LHCN-M2 (cell line): ENCODE measurements around the gene SLC4A8. TPM values are rescaled to one million over a fixed set of nuclear protein-coding genes. Genes with fewer than 3 reads are reported as not detected.
"Not testable (repeated sequence)": the region's sequence is repeated elsewhere in the genome, so short reads cannot be mapped to it uniquely, and the experiment has no call there.

ENCODE experiments used
- DNase-seq: peaks from one replicate; pipeline ENCODE4 v3.0.0-alpha.2; 2012; ENCODE audit warnings: low read depth
- total RNA-seq: library from RNA; depleted of rRNA; stranded (reverse); fragments of >200 nt; gene quantifications from 2 replicates; pipeline ENCODE4 v1.2.3, GENCODE V29; 2014

SLC4A8 gene
- total RNA-seq, 1 experiment from 2014 or later = 2.7 TPM

GRCh38 chr12:51429700-51430099, 5.1 kb downstream of the SLC4A8 start:
- DNase-seq = no peak

- no peak for DNase-seq
Observed at GRCh38 chr12:51430196-51430895, 5.7 kb downstream of the SLC4A8 start.

GRCh38 chr12:51432921-51433320, 8.3 kb downstream of the SLC4A8 start:
- no peak for DNase-seq

GRCh38 chr12:51434305-51434704, 9.7 kb downstream of the SLC4A8 start:
- DNase-seq = no peak

- no peak for DNase-seq
Observed at GRCh38 chr12:51437431-51437830, 12.8 kb downstream of the SLC4A8 start.

- no peak for DNase-seq
Observed at GRCh38 chr12:51439330-51439729, 14.7 kb downstream of the SLC4A8 start.

- peak; percentile 83 for DNase-seq
Observed at GRCh38 chr12:51441583-51441982, 17.0 kb downstream of the SLC4A8 start.

- DNase-seq = peak; percentile 66
Observed at GRCh38 chr12:51442324-51442723, 17.7 kb downstream of the SLC4A8 start.

- DNase-seq = no peak
Observed at GRCh38 chr12:51443573-51443972, 18.9 kb downstream of the SLC4A8 start.

GRCh38 chr12:51448618-51449256, 24.1 kb downstream of the SLC4A8 start:
- no peak for DNase-seq

GRCh38 chr12:51449580-51450246, 25.1 kb downstream of the SLC4A8 start:
- DNase-seq = no peak

GRCh38 chr12:51450333-51450732, 25.7 kb downstream of the SLC4A8 start:
- DNase-seq = no peak

GRCh38 chr12:51450806-51451205, 26.2 kb downstream of the SLC4A8 start:
- no peak for DNase-seq

- DNase-seq = not testable (repeated sequence)
Observed at GRCh38 chr12:51454016-51454415, 29.4 kb downstream of the SLC4A8 start.

- DNase-seq = not testable (repeated sequence)
Observed at GRCh38 chr12:51455050-51455449, 30.4 kb downstream of the SLC4A8 start.

- DNase-seq = no peak
Observed at GRCh38 chr12:51458635-51459034, 34.0 kb downstream of the SLC4A8 start.

- no peak for DNase-seq
Observed at GRCh38 chr12:51460519-51460918, 35.9 kb downstream of the SLC4A8 start.

GRCh38 chr12:51465491-51465890, 40.9 kb downstream of the SLC4A8 start:
- no peak for DNase-seq

GRCh38 chr12:51470116-51470515, 45.5 kb downstream of the SLC4A8 start:
- DNase-seq = no peak

- DNase-seq = no peak
Observed at GRCh38 chr12:51471111-51471864, 46.7 kb downstream of the SLC4A8 start.

- no peak for DNase-seq
Observed at GRCh38 chr12:51472984-51473383, 48.4 kb downstream of the SLC4A8 start.

GRCh38 chr12:51473947-51474346, 49.3 kb downstream of the SLC4A8 start:
- no peak for DNase-seq
